ENCODE measurements around the gene ATP5ME.

Gene ATP5ME

DNA sequence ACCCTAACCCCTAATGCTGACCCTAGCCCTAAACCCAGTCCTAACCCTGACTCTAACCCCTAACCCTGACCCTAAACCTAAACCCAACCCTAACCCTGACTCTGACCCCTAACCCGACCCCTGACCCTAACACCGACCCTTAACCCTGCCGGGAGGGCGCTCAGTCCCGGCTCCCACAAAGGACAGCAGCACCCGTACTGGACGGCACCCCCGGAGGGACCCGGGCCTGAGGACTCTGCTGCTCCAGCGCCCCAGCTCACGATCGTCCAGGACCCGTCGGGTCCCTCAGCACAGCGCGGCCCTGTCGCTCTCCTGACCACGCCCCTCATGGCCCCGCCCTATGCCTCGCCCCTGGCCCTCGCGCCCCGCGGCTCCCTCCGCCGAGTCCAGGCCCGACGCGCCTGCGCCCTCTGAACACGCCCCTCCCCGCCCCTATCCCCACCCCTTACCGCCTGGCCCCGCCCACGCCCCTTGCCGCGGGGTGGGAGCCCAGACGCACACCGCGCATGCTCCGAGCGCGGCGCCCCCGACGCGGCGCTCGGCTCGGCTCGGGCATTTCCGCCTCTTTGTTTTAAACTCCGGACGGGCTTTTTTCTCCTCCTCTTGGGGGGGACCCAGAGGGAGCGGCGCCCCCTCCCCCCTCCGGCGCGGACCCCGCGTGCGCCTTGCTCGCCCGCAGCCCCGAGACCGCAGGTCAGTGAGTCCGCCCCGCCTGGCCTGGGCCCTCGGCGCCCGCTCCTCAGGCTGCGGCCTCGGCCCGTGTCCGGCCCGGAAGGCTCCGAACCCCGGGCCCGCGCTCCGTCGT lies 31.4 kb upstream of the ATP5ME start, which contains the start of gene PCGF3:
Gene PCGF3, plus strand, starts transcription at position 555 of the 805 bp plus-strand sequence. CDS start 27,849 bp downstream, outside the sequence.
- TF ChIP-seq, protein P1, sequence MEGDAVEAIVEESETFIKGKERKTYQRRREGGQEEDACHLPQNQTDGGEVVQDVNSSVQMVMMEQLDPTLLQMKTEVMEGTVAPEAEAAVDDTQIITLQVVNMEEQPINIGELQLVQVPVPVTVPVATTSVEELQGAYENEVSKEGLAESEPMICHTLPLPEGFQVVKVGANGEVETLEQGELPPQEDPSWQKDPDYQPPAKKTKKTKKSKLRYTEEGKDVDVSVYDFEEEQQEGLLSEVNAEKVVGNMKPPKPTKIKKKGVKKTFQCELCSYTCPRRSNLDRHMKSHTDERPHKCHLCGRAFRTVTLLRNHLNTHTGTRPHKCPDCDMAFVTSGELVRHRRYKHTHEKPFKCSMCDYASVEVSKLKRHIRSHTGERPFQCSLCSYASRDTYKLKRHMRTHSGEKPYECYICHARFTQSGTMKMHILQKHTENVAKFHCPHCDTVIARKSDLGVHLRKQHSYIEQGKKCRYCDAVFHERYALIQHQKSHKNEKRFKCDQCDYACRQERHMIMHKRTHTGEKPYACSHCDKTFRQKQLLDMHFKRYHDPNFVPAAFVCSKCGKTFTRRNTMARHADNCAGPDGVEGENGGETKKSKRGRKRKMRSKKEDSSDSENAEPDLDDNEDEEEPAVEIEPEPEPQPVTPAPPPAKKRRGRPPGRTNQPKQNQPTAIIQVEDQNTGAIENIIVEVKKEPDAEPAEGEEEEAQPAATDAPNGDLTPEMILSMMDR (IDR thresholded peaks at IDR 0.05; ENCODE audit: extremely low read depth, insufficient read depth, missing control alignments) = no peak
- in situ Hi-C loops (cut with MboI; ENCODE audit: low pct_unique_long_range_greater_than_20kb, low sequenced_read_pairs, unreplicated experiment) = no loop called here
- DNase-seq (ENCODE audit: low spot score) = peak; percentile 100

- DNase-seq (ENCODE audit: low spot score) = no peak
- in situ Hi-C loops (cut with MboI; ENCODE audit: low pct_unique_long_range_greater_than_20kb, low sequenced_read_pairs, unreplicated experiment) = no loop called here
- TF ChIP-seq, protein P1 (IDR thresholded peaks at IDR 0.05; ENCODE audit: extremely low read depth, insufficient read depth, missing control alignments) = no peak
Measured at GRCh38 chr4:704971-705277, 30.8 kb upstream of the ATP5ME start.

DNA sequence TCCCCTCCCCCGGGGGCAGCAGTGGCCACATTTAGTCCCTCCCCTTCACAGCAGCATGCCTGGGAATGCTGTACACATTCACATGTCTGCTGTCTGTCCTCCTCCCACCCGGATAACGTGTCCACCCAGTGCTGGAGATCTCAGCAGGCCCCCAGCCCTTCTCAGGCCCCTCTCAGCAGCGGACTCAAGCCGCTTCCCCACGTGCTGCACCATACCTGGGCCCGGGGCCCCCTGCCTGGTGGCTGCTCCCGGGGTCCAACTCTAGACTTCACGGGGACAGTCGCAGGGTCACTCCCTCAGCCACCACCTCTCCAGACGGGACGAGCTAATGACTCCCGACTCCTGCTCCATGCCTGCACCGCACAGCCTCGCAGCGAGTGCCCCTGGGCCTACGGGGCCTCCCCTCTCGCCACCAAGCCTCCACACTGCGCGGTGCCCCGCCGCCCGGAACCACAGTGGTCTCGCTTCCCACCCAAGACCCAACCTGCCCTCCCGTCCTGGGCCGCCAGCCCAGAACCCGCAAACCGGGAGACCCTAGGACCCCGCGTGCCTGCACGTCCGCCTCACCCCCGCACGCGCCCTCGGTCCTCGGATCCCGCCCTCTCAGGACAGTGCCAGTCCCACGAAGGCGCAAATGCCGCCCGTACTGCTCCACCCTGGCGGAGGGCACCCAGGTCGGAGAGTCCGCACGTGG lies 30.3 kb upstream of the ATP5ME start:
- in situ Hi-C loops (cut with MboI; ENCODE audit: low pct_unique_long_range_greater_than_20kb, low sequenced_read_pairs, unreplicated experiment) = no loop called here
- no peak for DNase-seq (ENCODE audit: low spot score)
- TF ChIP-seq, protein P1 (IDR thresholded peaks at IDR 0.05; ENCODE audit: extremely low read depth, insufficient read depth, missing control alignments) = no peak

DNA sequence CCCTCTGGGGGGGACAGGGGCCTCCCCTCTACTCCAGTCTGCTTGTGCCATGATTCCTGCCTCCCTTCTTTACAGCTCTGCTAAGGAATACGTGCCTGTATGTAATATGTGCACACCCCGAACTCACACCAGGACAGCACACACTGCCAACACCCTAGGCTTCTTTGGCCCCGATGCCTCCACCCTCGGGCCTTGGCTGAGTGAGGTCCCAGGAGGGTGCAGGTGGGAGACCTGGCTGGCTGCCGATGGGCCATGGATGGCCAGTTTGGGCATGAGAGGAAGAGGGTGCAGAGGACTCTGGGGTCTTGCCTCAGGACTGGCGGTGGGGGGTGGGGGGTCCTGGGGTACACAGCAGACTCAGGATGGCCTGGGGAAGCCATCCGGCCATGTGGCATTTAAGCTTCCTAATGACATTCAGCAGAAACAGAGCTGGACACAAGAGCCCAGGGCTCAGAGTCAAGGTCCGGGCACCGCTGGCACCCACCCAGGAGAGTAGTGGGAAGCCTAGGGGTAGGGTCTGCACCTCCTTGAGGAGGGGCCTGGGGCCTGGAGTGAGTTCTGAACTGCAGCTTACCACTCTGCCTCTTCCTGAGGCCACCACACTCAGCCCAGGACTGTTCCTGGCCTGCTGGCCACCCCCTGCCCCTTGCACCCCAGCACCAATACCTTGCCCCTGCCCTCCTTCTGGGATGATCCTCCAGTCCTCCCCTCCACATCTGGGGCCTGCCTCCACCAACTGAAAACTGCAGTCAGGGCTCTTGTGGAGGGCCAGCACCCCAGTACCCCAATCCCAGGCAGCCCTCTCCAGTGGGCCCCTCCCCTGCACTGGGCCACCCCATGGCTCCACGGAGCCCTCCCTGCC lies 29.5 kb upstream of the ATP5ME start:
- TF ChIP-seq, protein P1 (IDR thresholded peaks at IDR 0.05; ENCODE audit: extremely low read depth, insufficient read depth, missing control alignments) = no peak
- DNase-seq (ENCODE audit: low spot score) = no peak
- in situ Hi-C loops (cut with MboI; ENCODE audit: low pct_unique_long_range_greater_than_20kb, low sequenced_read_pairs, unreplicated experiment) = no loop called here

GRCh38 chr4:702618-703048 lies 28.6 kb upstream of the ATP5ME start:
- in situ Hi-C loops (cut with MboI; ENCODE audit: low pct_unique_long_range_greater_than_20kb, low sequenced_read_pairs, unreplicated experiment) = no loop called here
- TF ChIP-seq, protein P1 (IDR thresholded peaks at IDR 0.05; ENCODE audit: extremely low read depth, insufficient read depth, missing control alignments) = no peak
- DNase-seq (ENCODE audit: low spot score) = no peak

DNA sequence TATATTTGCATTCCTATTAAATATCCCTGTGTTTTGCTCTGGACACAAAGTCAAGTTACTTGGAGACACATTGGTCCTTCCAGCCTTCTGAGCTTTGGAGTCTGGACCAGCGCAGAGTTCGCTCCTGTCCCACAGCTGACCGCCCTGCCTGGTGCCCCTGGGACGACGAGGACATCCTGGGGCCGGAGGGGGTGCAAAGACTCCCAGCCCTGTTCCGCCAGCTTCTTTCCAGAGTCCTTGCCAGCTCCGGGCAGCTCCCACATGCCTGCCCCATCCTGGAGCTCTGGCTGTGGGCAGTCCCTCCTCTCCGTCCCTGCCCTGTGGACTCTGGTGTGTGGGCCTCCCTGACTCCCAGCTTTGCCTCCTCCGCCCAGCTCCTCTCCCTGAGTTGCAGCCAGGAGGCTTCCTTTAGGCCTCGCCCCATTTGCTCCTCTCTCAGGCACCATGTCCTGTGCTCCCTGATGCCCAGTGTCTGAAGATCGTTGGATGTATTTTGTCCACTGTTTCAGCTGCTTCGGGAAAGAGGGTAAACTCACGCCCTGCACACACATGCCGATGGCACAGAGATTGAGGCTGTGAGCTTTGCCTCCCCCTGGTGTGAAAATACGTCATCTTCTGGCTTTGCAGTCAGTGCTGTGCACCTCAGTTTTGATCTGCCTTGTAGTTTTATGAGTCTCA lies 26.6 kb upstream of the ATP5ME start:
- DNase-seq (ENCODE audit: low spot score) = no peak
- in situ Hi-C loops (cut with MboI; ENCODE audit: low pct_unique_long_range_greater_than_20kb, low sequenced_read_pairs, unreplicated experiment) = no loop called here
- TF ChIP-seq, protein P1 (IDR thresholded peaks at IDR 0.05; ENCODE audit: extremely low read depth, insufficient read depth, missing control alignments) = no peak

All from GM13977 (cell line).